Tibial artery (tissue), 4 donors: Measurements from ENCODE around the gene AK2.
"Not testable (repeated sequence)": the region's sequence is repeated elsewhere in the genome, so short reads cannot be mapped to it uniquely, and the experiment has no call there.

Experiments used
- DNase-seq, 2 donors: peaks; one replicate each; pipeline ENCODE4 v3.0.0-alpha.2; 2019
- H3K27ac ChIP-seq, 2 donors: fragments of 200-600 bp; sonication (generic) in 1 of 2; 1 replicate in 1 of 2; 2 replicates in 1 of 2; pipeline ENCODE4 v1.5.1; 2018 to 2019; ENCODE audit warnings: mild to moderate bottlenecking in 1 of 2
- H3K27me3 ChIP-seq, 2 donors: fragments of 200-600 bp; sonication (generic) in 1 of 2; one replicate each; pipeline versions ENCODE4 v1.5.1 to v1.6.0; 2016 to 2019
- H3K36me3 ChIP-seq, 3 donors: fragments of 200-600 bp; sonication (generic) in 2 of 3; one replicate each; pipeline ENCODE4 v1.5.1; 2016 to 2019; ENCODE audit warnings: mild to moderate bottlenecking in 2 of 3
- H3K4me1 ChIP-seq, 4 donors: fragments of 200-600 bp; sonication (generic) in 2 of 4; 1 replicate in 3 of 4; 2 replicates in 1 of 4; pipeline ENCODE4 v1.5.1; 2016 to 2019
- H3K4me3 ChIP-seq, 2 donors: fragments of 200-600 bp; sonication (generic) in 1 of 2; 1 replicate in 1 of 2; 2 replicates in 1 of 2; pipeline ENCODE4 v1.5.1; 2018 to 2019; ENCODE audit warnings: mild to moderate bottlenecking in 2 of 2
- H3K9me3 ChIP-seq, 3 donors: fragments of 200-600 bp; sonication (generic) in 1 of 3; one replicate each; pipeline ENCODE4 v1.5.1; 2016 to 2019
- intact Hi-C: fragments of 100-400 bp; cut with DNase I; formaldehyde crosslinking; loops from one replicate; pipeline ENCODE4 v1.15.0; 2023; ENCODE audit warnings: low total_unique reads
- TF ChIP-seq, protein P1 (sequence below), 2 experiments: fragments of 200-600 bp in 1 of 2; fragments of 450-650 bp in 1 of 2; IDR thresholded peaks; one replicate each; pipeline ENCODE4 v1.5.1; 2017 to 2019; ENCODE audit warnings: antibody characterized with exemption in 2 of 2, mild to moderate bottlenecking in 1 of 2, moderate library complexity in 1 of 2

Gene AK2

DNA sequence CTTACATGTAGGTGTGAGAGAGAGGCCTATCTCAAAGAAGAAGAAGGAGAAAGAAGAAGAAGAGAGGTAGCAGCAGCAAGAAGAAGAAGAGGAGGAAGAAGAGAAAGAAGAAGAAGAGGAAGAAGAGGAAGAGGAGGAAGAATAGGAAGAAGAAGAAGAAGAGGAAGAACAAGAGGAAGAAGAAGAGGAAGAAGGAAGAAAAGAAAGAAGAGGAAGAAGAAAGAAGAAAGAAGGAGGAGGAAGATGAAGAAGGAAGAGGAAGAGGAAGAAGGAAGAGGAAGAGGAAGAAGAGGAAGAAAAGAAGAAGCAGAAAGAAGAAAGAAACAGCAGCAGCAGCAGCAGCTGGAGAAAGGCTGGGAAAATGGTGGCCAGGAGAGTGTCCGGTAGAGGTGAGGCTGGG is 33.9 kb upstream of the AK2 start:
- TF ChIP-seq, protein P1, sequence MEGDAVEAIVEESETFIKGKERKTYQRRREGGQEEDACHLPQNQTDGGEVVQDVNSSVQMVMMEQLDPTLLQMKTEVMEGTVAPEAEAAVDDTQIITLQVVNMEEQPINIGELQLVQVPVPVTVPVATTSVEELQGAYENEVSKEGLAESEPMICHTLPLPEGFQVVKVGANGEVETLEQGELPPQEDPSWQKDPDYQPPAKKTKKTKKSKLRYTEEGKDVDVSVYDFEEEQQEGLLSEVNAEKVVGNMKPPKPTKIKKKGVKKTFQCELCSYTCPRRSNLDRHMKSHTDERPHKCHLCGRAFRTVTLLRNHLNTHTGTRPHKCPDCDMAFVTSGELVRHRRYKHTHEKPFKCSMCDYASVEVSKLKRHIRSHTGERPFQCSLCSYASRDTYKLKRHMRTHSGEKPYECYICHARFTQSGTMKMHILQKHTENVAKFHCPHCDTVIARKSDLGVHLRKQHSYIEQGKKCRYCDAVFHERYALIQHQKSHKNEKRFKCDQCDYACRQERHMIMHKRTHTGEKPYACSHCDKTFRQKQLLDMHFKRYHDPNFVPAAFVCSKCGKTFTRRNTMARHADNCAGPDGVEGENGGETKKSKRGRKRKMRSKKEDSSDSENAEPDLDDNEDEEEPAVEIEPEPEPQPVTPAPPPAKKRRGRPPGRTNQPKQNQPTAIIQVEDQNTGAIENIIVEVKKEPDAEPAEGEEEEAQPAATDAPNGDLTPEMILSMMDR (IDR thresholded peaks at IDR 0.05), result no peak
- H3K36me3 ChIP-seq, result peaks cover 0 to 1% (median 0%) of the 10 kb centered on the region in 3 donors
- peaks cover 0 to 10% (median 0%) of the 10 kb centered on the region in 3 donors for H3K9me3 ChIP-seq
- H3K4me1 ChIP-seq, result no peaks in the 10 kb centered on the region
- H3K27ac ChIP-seq, result no peak overlapping the region
- no peak overlapping the region for H3K4me3 ChIP-seq
- intact Hi-C loops, result no loop called here
- no peak for DNase-seq
- H3K27me3 ChIP-seq, result no peaks in the 10 kb centered on the region

DNA sequence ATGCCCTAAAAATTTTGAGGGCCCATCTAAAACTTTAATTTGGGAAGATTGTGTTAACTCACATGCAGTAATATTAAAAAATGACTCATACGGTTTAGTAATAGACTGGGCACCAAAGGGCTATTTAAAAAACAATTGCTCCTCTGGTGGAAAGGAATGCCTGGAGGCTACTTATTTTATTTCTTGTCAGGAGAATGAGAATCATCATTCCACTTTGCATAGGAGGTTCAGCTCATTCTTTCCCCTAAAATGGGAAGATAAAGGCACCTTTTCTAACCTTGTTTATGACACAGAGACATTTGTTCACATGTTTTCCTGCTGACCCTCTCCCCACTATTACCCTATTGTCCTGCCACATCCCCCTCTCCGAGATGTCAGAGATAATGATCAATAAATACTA is 31.4 kb upstream of the AK2 start:
- H3K4me1 ChIP-seq, H3K27ac ChIP-seq, DNase-seq, H3K27me3 ChIP-seq, H3K4me3 ChIP-seq: not testable (repeated sequence)
- intact Hi-C loops, result loop anchor here (2.0 kb wide), 1 partner anchor 23 kb away; no protein-coding TSS in a partner anchor
- H3K36me3 ChIP-seq, result peaks cover 0 to 11% (median 0%) of the 10 kb centered on the region in 3 donors
- H3K9me3 ChIP-seq, result peaks cover 2 to 34% (median 20%) of the 10 kb centered on the region in 3 donors

DNA sequence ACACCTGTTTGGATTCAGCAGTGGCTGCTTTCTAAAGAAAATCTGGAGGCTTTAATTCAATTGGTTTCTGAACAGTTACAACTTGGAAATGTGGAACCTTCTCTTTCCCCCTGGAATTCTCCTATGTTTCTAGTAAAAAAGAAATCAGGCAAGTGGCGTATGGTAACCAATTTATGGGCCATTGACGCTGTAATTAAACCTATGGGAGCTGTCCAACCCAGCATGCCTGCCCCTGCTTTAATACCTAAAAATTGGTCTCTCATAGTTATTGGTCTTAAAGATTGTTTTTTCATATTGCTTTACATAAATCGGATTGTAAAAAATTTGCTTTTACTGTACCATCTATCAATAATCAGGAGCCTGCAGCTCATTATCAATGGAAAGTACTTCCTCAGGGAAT is 29.8 kb upstream of the AK2 start:
- DNase-seq, H3K27ac ChIP-seq, H3K4me1 ChIP-seq, H3K27me3 ChIP-seq, intact Hi-C loops, H3K4me3 ChIP-seq: not testable (repeated sequence)
- H3K36me3 ChIP-seq, result peaks cover 0 to 11% (median 0%) of the 10 kb centered on the region in 3 donors
- H3K9me3 ChIP-seq, result peaks cover 2 to 38% (median 20%) of the 10 kb centered on the region in 3 donors

DNA sequence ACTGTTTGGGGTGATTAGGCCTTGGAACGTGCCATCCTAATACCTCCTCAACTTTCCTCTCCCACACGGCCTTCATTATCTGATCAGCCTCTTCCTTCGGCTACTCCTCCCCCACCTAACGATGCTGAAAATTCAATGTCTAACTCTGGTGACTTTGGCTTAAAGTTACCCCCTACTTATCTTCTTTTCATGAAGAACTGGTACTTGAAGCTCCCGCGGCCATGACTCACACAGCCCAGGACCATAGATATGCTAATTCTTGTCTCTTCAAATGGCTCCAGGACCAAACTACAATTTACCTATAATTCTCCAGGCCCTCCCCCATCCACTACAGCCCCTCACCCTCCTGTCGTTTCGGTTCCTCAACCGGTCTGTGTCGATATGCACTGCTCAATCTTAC is 28.6 kb upstream of the AK2 start:
- TF ChIP-seq, protein P1 (IDR thresholded peaks at IDR 0.05), result no peak
- intact Hi-C loops, result no loop called here
- no peaks in the 10 kb centered on the region for H3K27me3 ChIP-seq
- H3K27ac ChIP-seq, result no peak overlapping the region
- peaks cover 0 to 11% (median 0%) of the 10 kb centered on the region in 3 donors for H3K36me3 ChIP-seq
- no peak overlapping the region for H3K4me3 ChIP-seq
- peaks cover 2 to 38% (median 20%) of the 10 kb centered on the region in 3 donors for H3K9me3 ChIP-seq
- no peak for DNase-seq
- peaks cover 0 to 9% (median 6%) of the 10 kb centered on the region in 4 donors for H3K4me1 ChIP-seq

DNA sequence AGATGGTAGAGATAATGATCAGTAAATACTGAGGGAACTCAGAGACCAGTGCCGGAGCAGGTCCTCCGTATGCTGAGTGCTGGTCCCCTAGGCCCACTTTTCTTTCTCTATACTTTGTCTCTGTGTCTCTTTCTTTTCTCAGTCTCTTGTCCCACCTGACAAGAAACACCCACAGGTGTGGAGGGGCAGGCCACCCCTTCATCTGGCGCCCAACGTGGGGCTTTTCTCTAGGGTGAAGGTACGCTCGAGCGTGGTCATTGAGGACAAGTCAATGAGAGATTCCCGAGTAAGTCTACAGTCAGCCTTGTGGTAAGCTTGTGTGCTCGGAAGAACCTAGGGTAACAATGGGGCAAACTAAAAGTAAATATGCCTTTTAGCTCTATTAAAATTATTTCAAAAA is 27.6 kb upstream of the AK2 start:
- H3K4me1 ChIP-seq, result peaks cover 0 to 12% (median 8%) of the 10 kb centered on the region in 4 donors
- H3K27me3 ChIP-seq, DNase-seq, H3K4me3 ChIP-seq, intact Hi-C loops, H3K27ac ChIP-seq: not testable (repeated sequence)
- H3K9me3 ChIP-seq, result peaks cover 2 to 38% (median 20%) of the 10 kb centered on the region in 3 donors
- peaks cover 0 to 11% (median 0%) of the 10 kb centered on the region in 3 donors for H3K36me3 ChIP-seq

DNA sequence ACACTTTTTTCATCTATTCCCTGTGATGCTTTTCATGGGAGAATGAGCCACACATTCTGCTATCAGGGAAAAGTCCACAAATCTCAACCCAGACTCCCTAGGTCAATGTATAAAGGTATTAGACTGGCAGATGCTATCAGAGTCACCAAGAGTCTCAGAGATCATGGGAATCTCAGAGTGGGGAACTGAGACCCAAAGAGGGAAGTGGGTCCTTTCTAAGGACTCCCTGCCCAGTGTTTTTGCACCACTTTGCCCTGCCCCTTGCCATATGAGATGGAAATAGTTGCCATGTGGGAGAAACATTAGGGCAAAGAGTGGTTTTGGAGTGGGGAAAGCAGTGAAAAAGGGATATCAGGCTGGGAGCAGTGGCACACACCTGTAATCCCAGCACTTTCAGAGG is 25.2 kb upstream of the AK2 start:
- DNase-seq, result no peak
- intact Hi-C loops, result no loop called here
- TF ChIP-seq, protein P1 (IDR thresholded peaks at IDR 0.05), result no peak

DNA sequence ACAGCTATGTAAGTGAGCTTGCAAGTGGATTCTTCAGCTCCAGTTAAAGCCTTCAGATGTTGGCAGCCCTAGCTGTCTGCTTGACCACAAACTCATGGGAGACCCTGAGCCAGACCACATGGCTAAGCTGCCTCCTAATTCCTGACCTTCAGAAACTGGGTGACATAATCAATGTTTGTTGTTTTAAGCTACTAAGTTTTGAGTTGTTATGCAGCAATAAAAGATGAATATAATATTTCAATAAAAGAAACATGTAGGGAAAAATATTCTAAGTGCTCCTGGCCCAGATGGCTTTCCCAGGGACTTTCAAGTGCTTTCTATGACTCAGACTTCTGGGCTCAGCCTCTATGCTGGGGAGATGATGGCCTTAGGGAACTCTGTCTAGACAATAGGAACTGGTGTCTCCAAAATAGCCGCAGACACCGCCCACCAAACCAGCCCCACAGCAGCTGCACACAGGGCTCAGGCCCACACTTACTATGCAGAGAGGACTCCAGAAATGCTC is 23.9 kb upstream of the AK2 start:
- Histone ChIP-seq H3K9me3 (peaks cover 2 to 28% (median 20%) of the 10 kb centered on the region in 3 donors), H3K36me3 (peaks cover 0 to 10% (median 0%) of the 10 kb centered on the region in 3 donors), H3K27ac (no peak overlapping the region), H3K27me3 (no peaks in the 10 kb centered on the region), H3K4me1 (peaks cover 0 to 12% (median 8%) of the 10 kb centered on the region in 4 donors), H3K4me3 (no peak overlapping the region)
- TF ChIP-seq, protein P1 (IDR thresholded peaks at IDR 0.05), result no peak
- peak in 1 of 2 donors; percentile 72 for DNase-seq
- intact Hi-C loops, result no loop called here

More for the DNA sequence above, 25.2 kb upstream of the AK2 start:
- no peaks in the 10 kb centered on the region for H3K27me3 ChIP-seq
- H3K27ac ChIP-seq, result no peak overlapping the region
- no peak overlapping the region for H3K4me3 ChIP-seq
- H3K9me3 ChIP-seq, result peaks cover 2 to 38% (median 20%) of the 10 kb centered on the region in 3 donors
- peaks cover 0 to 11% (median 0%) of the 10 kb centered on the region in 3 donors for H3K36me3 ChIP-seq
- peaks cover 0 to 12% (median 8%) of the 10 kb centered on the region in 4 donors for H3K4me1 ChIP-seq
